Measurements from ENCODE around the gene RGMA.
"Not testable (repeated sequence)": the region's sequence is repeated elsewhere in the genome, so short reads cannot be mapped to it uniquely, and the experiment has no call there.

RGMA gene

DNA sequence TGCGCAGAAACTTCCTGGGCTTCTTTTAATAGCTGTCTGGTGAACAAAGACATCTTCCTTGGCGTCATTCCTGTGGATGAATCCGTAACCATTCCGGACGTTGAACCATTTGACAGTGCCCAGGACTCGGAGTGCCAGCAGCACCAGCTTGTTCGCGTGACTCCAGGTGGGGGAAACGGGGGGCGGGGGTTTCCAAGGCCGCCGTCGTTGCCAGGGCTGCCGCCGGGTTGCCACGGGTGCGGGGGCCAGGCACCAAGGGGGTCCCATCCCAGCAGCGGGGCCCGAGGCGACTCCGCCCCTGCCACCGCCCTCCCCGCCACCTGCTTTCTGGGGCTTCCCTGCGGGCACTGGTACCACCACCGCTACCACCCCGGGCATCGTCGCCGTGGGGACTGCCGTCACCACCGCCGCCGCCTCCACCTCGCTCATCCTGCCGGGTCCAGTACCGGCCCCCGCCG, 22.8 kb downstream of the RGMA start:
- Histone ChIP-seq H3K36me3 (replicated peaks) (no peaks in the 10 kb centered on the region), H3K27ac (no peak overlapping the region), H3K27me3 (replicated peaks) (peaks cover 21% of the 10 kb centered on the region), H3K4me3 (ENCODE audit: low read depth, low read length) (no peak overlapping the region)
- TF ChIP-seq, protein P1, sequence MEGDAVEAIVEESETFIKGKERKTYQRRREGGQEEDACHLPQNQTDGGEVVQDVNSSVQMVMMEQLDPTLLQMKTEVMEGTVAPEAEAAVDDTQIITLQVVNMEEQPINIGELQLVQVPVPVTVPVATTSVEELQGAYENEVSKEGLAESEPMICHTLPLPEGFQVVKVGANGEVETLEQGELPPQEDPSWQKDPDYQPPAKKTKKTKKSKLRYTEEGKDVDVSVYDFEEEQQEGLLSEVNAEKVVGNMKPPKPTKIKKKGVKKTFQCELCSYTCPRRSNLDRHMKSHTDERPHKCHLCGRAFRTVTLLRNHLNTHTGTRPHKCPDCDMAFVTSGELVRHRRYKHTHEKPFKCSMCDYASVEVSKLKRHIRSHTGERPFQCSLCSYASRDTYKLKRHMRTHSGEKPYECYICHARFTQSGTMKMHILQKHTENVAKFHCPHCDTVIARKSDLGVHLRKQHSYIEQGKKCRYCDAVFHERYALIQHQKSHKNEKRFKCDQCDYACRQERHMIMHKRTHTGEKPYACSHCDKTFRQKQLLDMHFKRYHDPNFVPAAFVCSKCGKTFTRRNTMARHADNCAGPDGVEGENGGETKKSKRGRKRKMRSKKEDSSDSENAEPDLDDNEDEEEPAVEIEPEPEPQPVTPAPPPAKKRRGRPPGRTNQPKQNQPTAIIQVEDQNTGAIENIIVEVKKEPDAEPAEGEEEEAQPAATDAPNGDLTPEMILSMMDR (IDR thresholded peaks at IDR 0.05; ENCODE audit: low read depth, low read length, missing control alignments): no peak
- in situ Hi-C loops (cut with HindIII; ENCODE audit: low pct_ligation_motif_present, low sequenced_read_pairs): no loop called here
- no peak for DNase-seq

DNA sequence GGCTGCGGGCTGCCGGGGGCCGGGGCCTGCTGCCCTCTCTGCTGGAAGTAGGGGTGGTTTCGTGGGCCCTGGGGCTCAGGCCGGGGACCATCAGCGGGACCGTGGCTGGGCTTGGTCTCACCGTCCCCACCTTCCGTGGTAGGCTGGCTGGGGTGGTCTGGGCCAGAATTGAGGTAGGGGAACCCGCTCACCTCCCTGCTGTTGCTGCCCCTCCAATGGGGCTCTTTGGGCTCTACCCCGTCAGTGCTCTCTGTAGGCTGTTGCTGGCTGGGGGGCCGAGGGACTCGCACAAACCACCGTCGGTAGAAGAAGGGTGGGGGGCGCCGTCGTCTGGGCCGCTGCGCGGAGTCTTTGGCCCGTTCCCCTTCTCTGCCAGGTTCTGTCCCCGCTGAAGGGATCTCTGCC, 23.4 kb downstream of the RGMA start:
- H3K27ac ChIP-seq: no peak overlapping the region
- in situ Hi-C loops (cut with HindIII; ENCODE audit: low pct_ligation_motif_present, low sequenced_read_pairs): no loop called here
- H3K27me3 ChIP-seq (replicated peaks): peaks cover 17% of the 10 kb centered on the region
- H3K4me3 ChIP-seq (ENCODE audit: low read depth, low read length): no peak overlapping the region
- no peak for DNase-seq
- H3K36me3 ChIP-seq (replicated peaks): no peaks in the 10 kb centered on the region
- TF ChIP-seq, protein P1 (IDR thresholded peaks at IDR 0.05; ENCODE audit: low read depth, low read length, missing control alignments): no peak

DNA sequence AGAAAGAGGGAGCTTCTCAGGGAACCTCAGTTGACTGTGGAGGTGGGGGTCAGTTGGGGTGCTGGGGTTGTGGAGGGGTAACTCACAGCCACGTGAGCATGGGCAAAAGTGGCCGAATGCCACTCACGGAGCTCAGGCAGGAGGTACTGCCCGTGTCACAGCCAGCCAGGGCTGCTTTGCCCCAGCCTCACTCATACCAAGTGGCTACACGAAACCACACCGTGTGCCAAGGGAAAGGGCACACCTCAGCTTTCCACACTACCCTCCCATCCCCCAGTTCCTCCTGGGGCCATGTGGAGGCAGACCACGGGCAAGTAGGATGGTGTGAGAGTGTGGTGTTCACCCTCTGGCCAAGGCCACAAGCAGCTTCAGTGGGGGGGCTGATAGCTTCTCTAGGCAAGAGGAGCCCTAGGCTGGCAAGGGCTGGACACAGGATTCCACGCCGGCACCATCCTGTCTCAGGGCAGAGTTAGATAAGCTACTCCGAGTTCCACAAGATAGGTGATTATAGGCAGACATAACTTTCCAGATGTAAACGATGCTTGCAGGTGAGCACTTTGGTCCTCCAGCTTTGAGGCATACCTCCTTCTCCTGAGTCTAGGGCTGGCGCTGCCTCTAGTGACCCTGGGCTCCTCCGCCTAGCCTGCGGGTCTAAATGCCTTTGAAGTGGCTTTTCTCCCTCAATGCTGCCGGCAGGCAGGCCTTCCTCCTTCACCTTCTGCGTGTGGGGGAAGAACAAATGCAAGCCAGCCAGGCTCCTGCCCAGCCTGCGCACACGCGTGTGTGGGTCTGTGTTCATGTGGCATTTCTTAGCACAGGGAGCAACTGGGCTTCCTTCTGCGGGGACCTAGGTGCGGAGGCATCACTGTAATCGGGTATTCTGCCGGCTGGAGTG, 25.0 kb downstream of the RGMA start:
- peaks cover 14% of the 10 kb centered on the region for H3K27me3 ChIP-seq (replicated peaks)
- in situ Hi-C loops (cut with HindIII; ENCODE audit: low pct_ligation_motif_present, low sequenced_read_pairs): no loop called here
- no peak for DNase-seq

DNA sequence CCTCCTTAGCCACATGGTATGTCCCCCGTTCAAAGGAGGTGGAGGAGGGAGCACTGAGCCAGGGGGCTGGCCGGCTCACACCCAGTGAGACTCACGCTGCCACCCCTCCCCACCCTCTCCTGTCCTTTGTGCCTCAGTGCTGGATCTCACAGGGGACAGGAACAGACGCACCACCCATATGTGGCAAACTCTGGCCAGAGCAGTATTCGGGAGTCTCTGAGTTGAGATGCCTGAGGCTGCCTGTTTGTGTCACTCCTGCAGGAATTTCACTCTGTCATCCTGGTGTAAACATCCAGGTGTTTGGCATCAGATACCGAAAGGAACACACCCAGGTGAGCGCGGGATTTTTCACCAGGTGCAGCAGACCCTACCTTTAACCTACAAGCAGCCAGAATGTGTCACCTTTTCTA, 25.7 kb downstream of the RGMA start:
- Histone ChIP-seq H3K4me3 (ENCODE audit: low read depth, low read length) (no peak overlapping the region), H3K27ac (no peak overlapping the region), H3K27me3 (replicated peaks) (peaks cover 14% of the 10 kb centered on the region), H3K36me3 (replicated peaks) (no peaks in the 10 kb centered on the region)
- TF ChIP-seq, protein P1 (IDR thresholded peaks at IDR 0.05; ENCODE audit: low read depth, low read length, missing control alignments): no peak
- DNase-seq: no peak
- in situ Hi-C loops (cut with HindIII; ENCODE audit: low pct_ligation_motif_present, low sequenced_read_pairs): no loop called here

More for the DNA sequence above, 25.0 kb downstream of the RGMA start:
- H3K27ac ChIP-seq: no peak overlapping the region
- no peaks in the 10 kb centered on the region for H3K36me3 ChIP-seq (replicated peaks)
- TF ChIP-seq, protein P1 (IDR thresholded peaks at IDR 0.05; ENCODE audit: low read depth, low read length, missing control alignments): no peak
- H3K4me3 ChIP-seq (ENCODE audit: low read depth, low read length): no peak overlapping the region

DNA sequence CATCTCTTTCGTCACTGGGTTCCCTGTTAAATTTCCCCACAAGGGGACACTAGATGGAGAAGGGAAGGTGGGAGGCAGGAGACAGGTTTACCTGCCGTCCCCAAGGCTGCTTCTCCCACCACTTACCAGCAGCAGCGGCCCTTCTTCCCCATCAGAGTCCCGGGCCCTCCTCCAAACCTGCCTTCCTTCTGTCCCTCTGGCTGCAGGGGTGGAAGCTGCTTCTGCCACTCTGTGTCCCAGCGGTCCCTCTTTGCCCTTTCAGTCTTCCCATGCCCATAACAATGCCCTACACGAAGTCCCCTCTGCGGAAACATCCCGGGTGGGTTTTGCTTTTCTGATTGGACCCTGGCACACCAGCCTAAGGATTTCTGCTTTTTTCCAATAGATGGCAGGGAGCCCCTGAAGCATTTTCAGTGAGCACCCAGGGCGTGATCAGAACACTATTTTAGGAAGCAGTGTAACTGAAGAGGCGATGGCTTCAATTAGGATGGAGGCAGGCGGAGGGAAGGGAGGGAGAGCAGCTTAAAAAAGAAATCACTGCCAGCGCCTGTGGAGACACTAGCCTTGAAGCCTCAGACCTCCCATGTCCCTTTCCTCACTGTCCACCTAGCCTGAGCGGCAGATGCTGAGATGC, 26.3 kb downstream of the RGMA start:
- in situ Hi-C loops (cut with HindIII; ENCODE audit: low pct_ligation_motif_present, low sequenced_read_pairs); H3K36me3 ChIP-seq (replicated peaks); H3K27ac ChIP-seq; DNase-seq; H3K4me3 ChIP-seq (ENCODE audit: low read depth, low read length): not testable (repeated sequence)
- H3K27me3 ChIP-seq (replicated peaks): peaks cover 14% of the 10 kb centered on the region
